Activated naive CD8-positive, alpha-beta T cell (primary cell): Measurements from ENCODE around the gene PTGR2.
A peak's percentile ranks its signal among the peaks of the same experiment; 100 is the strongest.
"Not testable (repeated sequence)": the region's sequence is repeated elsewhere in the genome, so short reads cannot be mapped to it uniquely, and the experiment has no call there.

ENCODE experiments used
- H3K27ac Mint-ChIP-seq: one replicate; pipeline ENCODE4 v1.8.0; 2021; ENCODE audit warnings: mixed read lengths
- H3K27me3 Mint-ChIP-seq: one replicate; pipeline ENCODE4 v1.8.0; 2021; ENCODE audit warnings: mixed read lengths
- H3K36me3 Mint-ChIP-seq: one replicate; pipeline ENCODE4 v1.8.0; 2021; ENCODE audit warnings: mixed read lengths
- H3K4me1 Mint-ChIP-seq: one replicate; pipeline ENCODE4 v1.8.0; 2021; ENCODE audit warnings: low read depth, mixed read lengths
- H3K4me3 Mint-ChIP-seq: one replicate; pipeline ENCODE4 v1.8.0; 2021; ENCODE audit warnings: mild to moderate bottlenecking, mixed read lengths
- H3K9me3 Mint-ChIP-seq: one replicate; pipeline ENCODE4 v1.8.0; 2021; ENCODE audit warnings: low read depth, mixed read lengths

Gene PTGR2

GRCh38 chr14:73887694-73888459 is 36.2 kb downstream of the PTGR2 start:
- H3K9me3 Mint-ChIP-seq, result no peaks in the 10 kb centered on the region
- no peaks in the 10 kb centered on the region for H3K27me3 Mint-ChIP-seq
- peak overlapping the region; percentile 98 for H3K4me3 Mint-ChIP-seq
- peak overlapping the region; percentile 85 for H3K27ac Mint-ChIP-seq
- H3K4me1 Mint-ChIP-seq, result peaks cover 49% of the 10 kb centered on the region
- peaks cover 2% of the 10 kb centered on the region for H3K36me3 Mint-ChIP-seq

GRCh38 chr14:73888460-73888725 is 36.8 kb downstream of the PTGR2 start:
- peaks cover 49% of the 10 kb centered on the region for H3K4me1 Mint-ChIP-seq

GRCh38 chr14:73888971-73889370 is 37.3 kb downstream of the PTGR2 start:
- peak overlapping the region; percentile 85 for H3K27ac Mint-ChIP-seq
- H3K4me1 Mint-ChIP-seq, result peaks cover 48% of the 10 kb centered on the region
- no peaks in the 10 kb centered on the region for H3K27me3 Mint-ChIP-seq
- H3K4me3 Mint-ChIP-seq, result peak overlapping the region; percentile 98
- peaks cover 2% of the 10 kb centered on the region for H3K36me3 Mint-ChIP-seq
- no peaks in the 10 kb centered on the region for H3K9me3 Mint-ChIP-seq

More at GRCh38 chr14:73888460-73888725, 36.8 kb downstream of the PTGR2 start:
- Mint-ChIP-seq H3K27me3 (no peaks in the 10 kb centered on the region), H3K27ac (peak overlapping the region; percentile 85), H3K4me3 (peak overlapping the region; percentile 98), H3K9me3 (no peaks in the 10 kb centered on the region), H3K36me3 (peaks cover 2% of the 10 kb centered on the region)

- Mint-ChIP-seq H3K36me3 (peaks cover 2% of the 10 kb centered on the region), H3K4me3 (peak overlapping the region; percentile 52), H3K9me3 (no peaks in the 10 kb centered on the region), H3K4me1 (peaks cover 48% of the 10 kb centered on the region), H3K27ac (peak overlapping the region; percentile 74), H3K27me3 (no peaks in the 10 kb centered on the region)
Observed at GRCh38 chr14:73889376-73889775, 37.7 kb downstream of the PTGR2 start.

GRCh38 chr14:73894180-73894687 is 42.6 kb downstream of the PTGR2 start:
- not testable (repeated sequence) for H3K27ac Mint-ChIP-seq, H3K36me3 Mint-ChIP-seq, H3K27me3 Mint-ChIP-seq, H3K9me3 Mint-ChIP-seq, H3K4me3 Mint-ChIP-seq
- peaks cover 16% of the 10 kb centered on the region for H3K4me1 Mint-ChIP-seq

GRCh38 chr14:73895939-73896338 is 44.3 kb downstream of the PTGR2 start:
- Mint-ChIP-seq H3K27me3 (no peaks in the 10 kb centered on the region), H3K4me3 (no peak overlapping the region), H3K27ac (no peak overlapping the region), H3K4me1 (peaks cover 6% of the 10 kb centered on the region), H3K9me3 (no peaks in the 10 kb centered on the region), H3K36me3 (no peaks in the 10 kb centered on the region)

- no peak overlapping the region for H3K4me3 Mint-ChIP-seq
- H3K4me1 Mint-ChIP-seq, result peaks cover 6% of the 10 kb centered on the region
- no peaks in the 10 kb centered on the region for H3K9me3 Mint-ChIP-seq
- no peaks in the 10 kb centered on the region for H3K36me3 Mint-ChIP-seq
- no peaks in the 10 kb centered on the region for H3K27me3 Mint-ChIP-seq
- peak overlapping the region; percentile 46 for H3K27ac Mint-ChIP-seq
Observed at GRCh38 chr14:73896521-73896920, 44.9 kb downstream of the PTGR2 start.

GRCh38 chr14:73903028-73903427 is 51.4 kb downstream of the PTGR2 start:
- Mint-ChIP-seq H3K27ac (no peak overlapping the region), H3K27me3 (no peaks in the 10 kb centered on the region), H3K36me3 (peaks cover 8% of the 10 kb centered on the region), H3K4me1 (peaks cover under 1% of the 10 kb centered on the region), H3K4me3 (no peak overlapping the region), H3K9me3 (no peaks in the 10 kb centered on the region)

GRCh38 chr14:73909681-73910080 is 58.0 kb downstream of the PTGR2 start:
- peaks cover 9% of the 10 kb centered on the region for H3K4me1 Mint-ChIP-seq
- H3K27me3 Mint-ChIP-seq, result no peaks in the 10 kb centered on the region
- peak overlapping the region; percentile 81 for H3K27ac Mint-ChIP-seq
- peaks cover 5% of the 10 kb centered on the region for H3K9me3 Mint-ChIP-seq
- no peak overlapping the region for H3K4me3 Mint-ChIP-seq
- H3K36me3 Mint-ChIP-seq, result peaks cover 33% of the 10 kb centered on the region

- Mint-ChIP-seq H3K4me3 (no peak overlapping the region), H3K36me3 (peaks cover 29% of the 10 kb centered on the region), H3K9me3 (peaks cover 5% of the 10 kb centered on the region), H3K27me3 (no peaks in the 10 kb centered on the region), H3K4me1 (peaks cover 12% of the 10 kb centered on the region), H3K27ac (no peak overlapping the region)
Observed at GRCh38 chr14:73913256-73913655, 61.6 kb downstream of the PTGR2 start.

- Mint-ChIP-seq H3K4me1 (peaks cover 5% of the 10 kb centered on the region), H3K27ac (no peak overlapping the region), H3K9me3 (peaks cover under 1% of the 10 kb centered on the region), H3K36me3 (peaks cover 18% of the 10 kb centered on the region), H3K27me3 (no peaks in the 10 kb centered on the region), H3K4me3 (no peak overlapping the region)
Observed at GRCh38 chr14:73916324-73916723, 64.7 kb downstream of the PTGR2 start.

GRCh38 chr14:73919457-73919856 is 67.8 kb downstream of the PTGR2 start:
- H3K4me3 Mint-ChIP-seq, H3K4me1 Mint-ChIP-seq, H3K27ac Mint-ChIP-seq, H3K9me3 Mint-ChIP-seq, H3K36me3 Mint-ChIP-seq, H3K27me3 Mint-ChIP-seq: not testable (repeated sequence)

GRCh38 chr14:73924337-73924736 is 72.7 kb downstream of the PTGR2 start:
- Mint-ChIP-seq H3K4me3 (no peak overlapping the region), H3K36me3 (peaks cover 15% of the 10 kb centered on the region), H3K27ac (no peak overlapping the region), H3K4me1 (peaks cover 2% of the 10 kb centered on the region), H3K27me3 (no peaks in the 10 kb centered on the region), H3K9me3 (no peaks in the 10 kb centered on the region)
